Forelimb muscle (tissue), 1 donor: ENCODE measurements around the gene UTP11. TPM values are rescaled to one million over a fixed set of nuclear protein-coding genes. Genes with fewer than 3 reads are reported as not detected.
A peak's percentile ranks its signal among the peaks of the same experiment; 100 is the strongest.

Experiments
- DNase-seq: peaks from one replicate; pipeline ENCODE4 v3.0.0-alpha.2; 2013; ENCODE audit warnings: low read depth
- polyA plus RNA-seq: library from polyadenylated mRNA; unstranded; fragments of 120-200 nt; gene quantifications from one replicate; pipeline ENCODE4 v1.2.1, GENCODE V29; 2013; ENCODE audit not compliant: insufficient read length

UTP11 gene
- polyA plus RNA-seq, 1 donor: 111 TPM

GRCh38 chr1:38045401-38046332 lies 33.1 kb downstream of the UTP11 start:
- DNase-seq: no peak

- no peak for DNase-seq
Observed at GRCh38 chr1:38046333-38046883, 33.9 kb downstream of the UTP11 start, which contains the start of gene POU3F1. Gene POU3F1 (minus strand): TSS chr1:38046793. CDS start chr1:38046743, 50 bp downstream.

DNA sequence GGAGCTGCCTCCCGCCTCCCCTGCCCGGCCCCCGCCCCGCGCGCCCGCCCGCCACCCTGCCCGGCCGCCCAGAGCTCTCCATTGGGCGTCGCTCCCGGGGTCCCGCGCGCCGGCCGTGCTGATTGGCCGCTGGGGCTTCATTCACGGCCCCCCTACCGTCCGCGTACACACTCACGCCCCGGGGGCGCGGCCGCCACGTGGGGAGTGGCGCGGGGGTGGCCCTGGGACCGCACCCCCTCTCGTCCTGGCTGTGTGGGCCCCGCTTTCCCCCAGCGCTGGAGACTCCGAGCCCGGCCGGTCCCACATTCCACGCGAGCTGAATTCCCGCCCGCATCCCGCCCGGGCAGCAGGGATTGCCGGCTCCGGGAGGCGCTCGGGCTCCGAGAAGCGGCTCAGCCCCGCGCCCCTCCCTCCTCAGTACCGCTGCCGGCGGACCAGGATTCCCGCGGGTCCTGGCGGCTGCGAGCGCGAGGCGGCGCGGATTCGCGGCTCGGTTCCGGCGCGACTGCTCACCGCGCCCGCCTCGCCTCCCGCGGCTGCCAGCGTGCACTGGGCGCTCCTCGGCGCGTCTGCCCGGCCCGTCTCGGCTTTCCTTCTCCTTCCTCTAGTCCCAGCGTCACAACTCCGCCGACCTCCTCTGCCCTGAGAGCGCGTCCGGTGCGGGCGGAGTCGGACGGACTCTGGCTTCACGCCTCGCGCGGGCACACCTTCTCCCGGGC lies 34.5 kb downstream of the UTP11 start:
- peak; percentile 20 for DNase-seq

DNA sequence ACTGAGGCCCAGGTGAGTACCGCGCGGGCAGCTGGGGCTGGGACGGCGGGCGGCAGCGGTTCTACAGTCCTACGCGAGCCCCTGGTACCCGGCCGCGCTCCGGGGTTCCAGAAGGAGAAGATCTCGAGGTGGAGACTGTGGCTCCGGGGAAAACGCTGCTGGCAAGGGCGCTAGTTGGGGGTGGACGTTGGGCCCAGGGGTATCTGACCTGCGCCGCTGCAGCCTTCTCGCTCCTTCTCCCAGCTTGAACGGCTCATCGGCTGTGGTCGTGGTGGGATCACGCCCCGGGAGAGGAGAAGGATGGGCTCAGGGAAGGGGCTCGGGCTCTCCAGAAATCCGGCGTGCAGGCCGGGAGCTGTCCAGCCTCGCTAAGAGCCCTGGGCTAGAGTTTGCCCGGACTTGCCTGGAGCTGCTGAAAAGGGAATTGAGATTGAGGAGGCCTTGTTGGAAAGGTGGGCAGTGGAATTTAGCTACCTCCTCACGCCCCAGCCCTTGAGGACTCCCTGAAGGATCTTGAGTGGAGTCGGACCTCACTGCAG lies 35.1 kb downstream of the UTP11 start:
- no peak for DNase-seq

- no peak for DNase-seq
Observed at GRCh38 chr1:38050397-38051078, 38.0 kb downstream of the UTP11 start.

DNA sequence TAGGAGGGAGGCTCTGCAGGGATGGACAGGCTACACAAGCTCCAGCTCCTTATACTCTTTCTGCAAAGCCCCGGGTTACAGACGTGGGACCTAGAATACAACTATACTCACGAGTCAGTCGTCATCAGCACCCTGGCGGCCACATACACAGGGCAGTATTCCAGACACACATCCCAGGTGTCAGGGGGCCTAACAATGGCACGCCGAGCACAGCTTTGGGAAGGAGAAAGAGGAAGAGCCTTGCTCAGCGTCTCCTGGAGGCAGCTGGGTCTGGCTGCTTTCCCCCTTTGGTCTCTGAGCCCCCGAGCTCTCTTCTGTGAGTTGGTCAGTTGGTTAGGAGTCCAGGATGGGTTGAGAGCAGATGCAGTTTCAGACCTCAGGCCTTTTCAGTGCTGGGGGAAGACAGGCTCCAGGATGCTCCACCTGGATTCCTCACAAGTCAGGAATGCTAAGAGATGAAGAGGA lies 38.6 kb downstream of the UTP11 start:
- no peak for DNase-seq

- no peak for DNase-seq
Observed at GRCh38 chr1:38052750-38053415, 40.3 kb downstream of the UTP11 start.

GRCh38 chr1:38053416-38054091 lies 41.0 kb downstream of the UTP11 start:
- no peak for DNase-seq

DNA sequence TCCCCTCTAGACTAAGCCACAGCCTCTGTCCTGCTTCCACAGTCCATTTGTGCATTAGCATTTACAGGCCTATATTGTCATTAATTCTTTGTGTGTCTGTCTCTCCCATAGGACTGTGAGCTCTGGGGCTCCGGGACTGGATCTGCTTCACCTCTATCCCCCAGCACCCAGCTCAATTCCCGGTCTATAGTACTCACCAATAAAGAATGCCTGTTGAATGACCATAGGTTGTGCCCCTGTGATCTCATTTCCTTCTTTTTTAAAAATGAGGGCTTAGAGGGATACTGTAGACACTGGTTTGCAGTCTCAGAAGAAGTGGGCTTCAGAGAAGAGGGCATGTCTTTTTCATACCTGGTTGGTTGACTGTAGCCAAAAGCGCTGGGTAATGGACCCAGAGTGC lies 42.9 kb downstream of the UTP11 start:
- DNase-seq: no peak

- no peak for DNase-seq
Observed at GRCh38 chr1:38055965-38056364, 43.4 kb downstream of the UTP11 start.

- no peak for DNase-seq
Observed at GRCh38 chr1:38059635-38060250, 47.2 kb downstream of the UTP11 start.

DNA sequence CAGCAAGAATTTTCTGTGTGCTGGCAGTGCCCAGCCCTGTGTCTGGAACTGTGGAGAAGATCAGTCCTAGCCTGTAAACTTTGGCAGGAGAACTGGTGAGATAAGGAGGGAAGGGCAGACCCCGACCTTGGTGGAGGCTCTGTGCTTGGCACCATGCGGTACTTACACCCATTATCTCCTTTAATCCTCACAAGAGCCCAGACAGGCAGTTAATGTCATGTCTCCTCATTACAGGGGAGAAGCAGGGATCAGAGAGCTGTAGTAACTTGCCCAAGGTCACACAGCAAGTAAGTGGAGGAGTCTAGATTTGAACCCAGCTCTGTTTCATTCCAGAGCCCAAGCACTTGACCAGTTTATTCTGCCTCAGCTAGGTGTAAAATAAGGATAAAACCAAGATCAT lies 48.0 kb downstream of the UTP11 start:
- no peak for DNase-seq

GRCh38 chr1:38061290-38061689 lies 48.8 kb downstream of the UTP11 start:
- no peak for DNase-seq

DNA sequence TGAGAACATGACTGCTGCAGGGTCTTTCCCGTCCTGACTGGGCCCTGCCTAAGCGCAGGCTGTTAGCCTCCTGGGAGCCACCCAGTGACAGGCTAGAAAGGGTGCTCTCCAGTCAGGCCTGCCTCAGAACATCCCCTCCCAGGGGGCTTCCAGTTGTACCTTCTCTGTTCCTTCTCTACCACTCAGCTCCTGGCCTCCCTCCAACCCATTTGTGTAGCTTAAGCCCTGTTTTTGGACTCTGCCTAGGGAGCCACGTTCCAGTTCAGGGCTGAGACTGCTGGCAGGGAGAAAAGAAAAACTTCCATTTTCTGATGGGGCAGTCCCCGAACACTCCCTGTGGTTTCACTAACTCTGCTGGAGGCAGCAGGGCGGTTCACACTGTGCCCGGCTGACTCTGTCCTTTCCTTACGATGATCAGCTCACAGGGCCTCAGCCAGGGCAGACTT lies 49.4 kb downstream of the UTP11 start:
- no peak for DNase-seq

GRCh38 chr1:38062361-38063288 lies 50.1 kb downstream of the UTP11 start:
- no peak for DNase-seq

DNA sequence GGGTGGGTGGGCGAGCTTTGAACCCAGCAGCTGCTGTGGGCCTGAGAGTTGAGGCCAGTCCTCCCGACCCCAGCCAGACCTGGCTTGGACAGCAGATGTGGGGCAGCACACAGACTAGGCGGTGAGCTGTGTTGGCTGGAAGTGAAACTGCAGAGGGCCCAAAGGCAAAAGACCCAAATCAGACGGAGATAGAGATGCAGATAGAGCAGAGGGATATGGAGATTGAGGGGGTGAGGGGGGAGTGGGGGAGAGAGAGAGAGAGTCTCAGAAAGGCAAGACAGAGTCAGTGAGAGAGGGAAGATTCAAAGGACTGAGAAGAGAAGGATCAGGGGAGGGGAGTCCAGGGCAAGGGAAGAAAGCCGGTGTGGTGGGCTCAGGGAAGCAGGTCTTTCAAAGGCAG lies 51.1 kb downstream of the UTP11 start:
- DNase-seq: no peak

- DNase-seq: no peak
Observed at GRCh38 chr1:38064197-38064903, 51.8 kb downstream of the UTP11 start.
